Measurements from ENCODE around the gene F2RL1.
A peak's percentile ranks its signal among the peaks of the same experiment; 100 is the strongest.
"Not testable (repeated sequence)": the region's sequence is repeated elsewhere in the genome, so short reads cannot be mapped to it uniquely, and the experiment has no call there.

The F2RL1 gene

GRCh38 chr5:76805821-76806505 is 12.9 kb upstream of the F2RL1 start:
- DNase-seq (ENCODE audit: low read depth) = peak; percentile 44
- TF ChIP-seq CTCF (IDR thresholded peaks at IDR 0.05; ENCODE audit: insufficient read depth, low read depth, low read length, missing control alignments) = no peak
- no peak overlapping the region for H3K4me3 ChIP-seq (ENCODE audit: low read depth, low read length)

DNA sequence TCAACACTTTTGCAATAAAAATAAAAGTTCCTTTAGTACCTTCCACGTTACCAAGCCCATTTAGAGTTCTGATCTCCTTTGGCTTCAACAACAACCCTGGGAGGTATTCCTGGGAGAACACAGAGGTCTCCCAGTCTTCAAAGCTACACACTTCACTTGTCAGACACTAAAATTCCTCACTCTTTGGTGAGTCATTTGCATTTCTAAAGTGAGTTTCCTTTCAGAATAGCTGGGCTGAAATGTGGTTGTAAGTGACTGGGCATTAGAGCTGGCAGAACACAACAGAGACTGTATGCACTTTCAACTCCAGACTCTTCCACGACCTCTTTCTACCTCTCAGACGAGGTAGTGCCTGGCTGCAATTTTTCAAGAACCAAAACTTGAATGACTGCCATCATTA is 11.5 kb upstream of the F2RL1 start:
- no peak for TF ChIP-seq CTCF (IDR thresholded peaks at IDR 0.05; ENCODE audit: insufficient read depth, low read depth, low read length, missing control alignments)
- DNase-seq (ENCODE audit: low read depth) = peak; percentile 11
- no peak overlapping the region for H3K4me3 ChIP-seq (ENCODE audit: low read depth, low read length)

DNA sequence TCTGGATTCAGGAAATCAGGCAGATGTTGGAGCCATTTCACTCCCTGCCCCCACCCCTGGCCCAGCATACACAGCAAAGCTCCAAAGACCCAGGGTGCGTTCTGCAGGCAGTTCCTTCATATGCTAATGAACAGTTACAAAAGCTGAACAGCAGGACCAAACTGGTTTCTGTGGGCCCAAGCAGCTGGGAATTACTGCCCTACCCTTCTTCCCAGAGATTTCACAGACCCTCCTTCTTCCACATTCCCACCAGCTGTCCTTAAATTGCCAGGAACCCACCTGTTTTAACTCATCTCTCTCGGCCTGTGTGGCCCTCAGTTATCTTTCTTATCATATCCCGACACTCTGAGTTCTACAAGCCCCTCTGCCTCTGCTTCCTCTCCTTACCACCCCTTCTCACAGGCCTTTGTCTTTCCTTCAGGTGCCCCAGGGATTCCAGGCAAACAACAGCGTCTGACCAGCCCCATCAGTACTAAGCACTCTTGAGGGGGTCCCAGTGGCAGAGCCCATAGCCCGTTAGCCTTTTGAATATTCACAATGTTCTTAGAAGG is 10.6 kb upstream of the F2RL1 start:
- no peak for TF ChIP-seq CTCF (IDR thresholded peaks at IDR 0.05; ENCODE audit: insufficient read depth, low read depth, low read length, missing control alignments)
- DNase-seq (ENCODE audit: low read depth) = no peak
- H3K4me3 ChIP-seq (ENCODE audit: low read depth, low read length) = no peak overlapping the region

DNA sequence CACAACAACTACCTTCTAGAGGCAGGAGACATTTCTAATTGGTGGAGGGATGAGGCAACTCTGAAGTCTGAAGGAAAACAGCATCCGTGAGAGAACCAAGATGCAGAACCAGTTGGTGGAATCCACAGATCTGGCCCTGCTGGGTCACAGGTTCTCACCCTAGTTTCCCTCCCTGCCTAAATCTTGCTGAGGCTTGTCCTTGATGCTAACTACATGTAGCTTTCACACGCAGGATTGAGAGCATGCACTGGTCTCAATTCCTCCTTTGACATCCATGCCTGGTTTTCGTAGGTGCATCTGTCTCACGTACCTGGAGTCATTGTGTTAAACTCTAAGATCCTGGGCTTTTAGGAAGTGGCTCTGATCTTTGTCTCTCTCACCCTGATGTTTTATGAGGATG is 9.7 kb upstream of the F2RL1 start:
- DNase-seq (ENCODE audit: low read depth) = no peak
- H3K4me3 ChIP-seq (ENCODE audit: low read depth, low read length) = no peak overlapping the region
- TF ChIP-seq CTCF (IDR thresholded peaks at IDR 0.05; ENCODE audit: insufficient read depth, low read depth, low read length, missing control alignments) = no peak

DNA sequence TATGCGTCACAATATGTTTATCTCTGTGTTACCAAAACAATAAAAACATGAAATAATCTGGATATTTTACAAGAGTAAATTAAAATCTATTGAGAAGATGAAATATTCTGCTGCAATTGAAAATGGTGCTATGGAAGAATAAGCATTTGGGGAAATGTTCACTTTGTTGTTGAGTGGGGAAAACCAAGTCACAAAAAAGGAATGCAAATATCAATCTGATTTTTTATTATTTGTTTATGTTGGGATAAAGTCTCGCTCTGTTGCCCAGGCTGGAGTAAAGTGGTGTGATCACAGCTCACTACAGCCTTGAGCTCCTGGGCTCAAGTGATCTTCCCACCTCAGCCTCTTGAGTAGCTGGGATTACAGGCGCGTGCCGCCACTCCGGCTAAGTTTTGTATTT is 8.6 kb upstream of the F2RL1 start:
- H3K4me3 ChIP-seq (ENCODE audit: low read depth, low read length) = no peak overlapping the region
- TF ChIP-seq CTCF (IDR thresholded peaks at IDR 0.05; ENCODE audit: insufficient read depth, low read depth, low read length, missing control alignments) = no peak
- no peak for DNase-seq (ENCODE audit: low read depth)

DNA sequence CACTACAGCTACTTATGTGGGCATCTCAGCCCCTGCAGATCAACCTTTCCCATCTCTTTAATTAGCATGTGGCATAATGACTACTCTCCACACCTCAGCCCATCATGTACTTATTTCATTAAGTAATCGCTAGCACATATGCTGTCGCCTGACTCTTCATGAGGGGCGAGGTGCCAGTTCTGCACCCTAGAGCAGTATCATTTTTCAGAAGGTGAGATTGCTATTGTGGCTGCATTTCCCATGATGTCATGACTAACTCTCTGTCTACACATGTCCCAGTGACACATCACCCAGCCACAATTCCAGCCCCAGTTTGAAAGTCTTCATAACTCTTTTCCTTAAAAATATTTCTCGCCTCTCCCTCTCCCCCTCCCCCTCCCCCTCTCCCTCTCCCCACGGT is 7.6 kb upstream of the F2RL1 start:
- no peak for DNase-seq (ENCODE audit: low read depth)
- TF ChIP-seq CTCF (IDR thresholded peaks at IDR 0.05; ENCODE audit: insufficient read depth, low read depth, low read length, missing control alignments) = no peak
- H3K4me3 ChIP-seq (ENCODE audit: low read depth, low read length) = no peak overlapping the region

DNA sequence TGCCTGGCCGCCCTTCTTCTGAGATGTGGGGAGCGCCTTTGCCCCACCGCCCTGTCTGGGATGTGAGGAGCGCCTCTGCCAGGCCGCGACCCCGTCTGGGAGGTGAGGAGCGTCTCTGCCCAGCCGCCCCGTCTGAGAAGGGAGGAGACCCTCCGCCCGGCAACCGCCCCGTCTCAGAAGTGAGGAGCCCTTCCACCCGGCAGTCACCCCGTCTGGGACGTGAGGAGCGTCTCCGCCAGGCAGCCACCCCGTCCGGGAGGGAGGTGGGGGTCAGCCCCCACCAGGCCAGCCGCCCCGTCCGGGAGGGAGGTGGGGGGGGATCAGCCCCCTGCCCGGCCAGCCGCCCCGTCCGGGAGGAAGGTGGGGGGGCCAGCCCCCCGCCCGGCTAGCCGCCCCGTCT is 6.6 kb upstream of the F2RL1 start:
- not testable (repeated sequence) for DNase-seq (ENCODE audit: low read depth)

More for the DNA sequence above, 6.6 kb upstream of the F2RL1 start:
- H3K4me3 ChIP-seq (ENCODE audit: low read depth, low read length) = not testable (repeated sequence)

Measured in GM12865 (cell line).